ENCODE results near the gene NKAIN4.

GRCh38 chr20:63254606-63255384 lies 532 bp upstream of the NKAIN4 start:
- TF ChIP-seq SUZ12 (IDR thresholded peaks at IDR 0.05; ENCODE audit: extremely low read depth, insufficient read depth, insufficient read length) (no peak), YY1 (IDR thresholded peaks at IDR 0.05; ENCODE audit: insufficient read depth, insufficient read length) (no peak)

Data from NT2/D1 (cell line).